GM21723 (cell line): ENCODE data around the gene SUPT7L.
"Not testable (repeated sequence)": the region's sequence is repeated elsewhere in the genome, so short reads cannot be mapped to it uniquely, and the experiment has no call there.

Source experiments
- ATAC-seq: cut with Tn5 transposase; IDR thresholded peaks from one replicate; pipeline ENCODE4 v1.9.1; 2021; ENCODE audit warnings: mild to moderate bottlenecking, moderate library complexity; ENCODE audit not compliant: unreplicated experiment

Gene SUPT7L

GRCh38 chr2:27638709-27639108 is 24.7 kb downstream of the SUPT7L start:
- no peak for ATAC-seq

- ATAC-seq: no peak
These were observed 25.3 kb downstream of the SUPT7L start for GRCh38 chr2:27638037-27638637.

GRCh38 chr2:27636766-27637165 is 26.6 kb downstream of the SUPT7L start:
- no peak for ATAC-seq

GRCh38 chr2:27634291-27634690 is 29.1 kb downstream of the SUPT7L start:
- ATAC-seq: no peak

GRCh38 chr2:27630257-27630656 is 33.2 kb downstream of the SUPT7L start:
- not testable (repeated sequence) for ATAC-seq

- peak; percentile 98 for ATAC-seq
These were observed 34.4 kb downstream of the SUPT7L start, which contains the start of the genes CCDC121 and GPN1 for GRCh38 chr2:27628767-27629709. TSS of gene CCDC121 (minus strand) at chr2:27629012. CDS start at chr2:27627799, 1,213 bp downstream. TSS of gene GPN1 (plus strand) at chr2:27629050. CDS start at chr2:27629059, 9 bp downstream.

- ATAC-seq: peak; percentile 37
These were observed 35.2 kb downstream of the SUPT7L start for GRCh38 chr2:27627963-27628766.

- ATAC-seq: not testable (repeated sequence)
These were observed 36.5 kb downstream of the SUPT7L start for GRCh38 chr2:27626921-27627320.

- ATAC-seq: not testable (repeated sequence)
These were observed 37.1 kb downstream of the SUPT7L start for GRCh38 chr2:27626323-27626722.

GRCh38 chr2:27624943-27625342 is 38.5 kb downstream of the SUPT7L start:
- no peak for ATAC-seq

GRCh38 chr2:27622921-27623384 is 40.5 kb downstream of the SUPT7L start:
- no peak for ATAC-seq

- ATAC-seq: no peak
These were observed 41.9 kb downstream of the SUPT7L start for GRCh38 chr2:27621524-27621923.

GRCh38 chr2:27615316-27615715 is 48.1 kb downstream of the SUPT7L start:
- ATAC-seq: no peak

- ATAC-seq: no peak
These were observed 49.4 kb downstream of the SUPT7L start for GRCh38 chr2:27613985-27614384.

- ATAC-seq: no peak
These were observed 56.8 kb downstream of the SUPT7L start for GRCh38 chr2:27606611-27607010.
